HCT116 (cell line): ENCODE data around the gene CKM. TPM values are rescaled to one million over a fixed set of nuclear protein-coding genes. Genes with fewer than 3 reads are reported as not detected.

Experiments
- ATAC-seq: fragments of 200-7000 bp; cut with Tn5 transposase; 2 replicates; pipeline ENCODE4 v1.9.1; 2020; ENCODE audit warnings: mild to moderate bottlenecking, moderate library complexity
- BruUV-seq: library from RNA; stranded (reverse); fragments of 400-500 nt; replicated peaks from 2 replicates; lab custom pipeline; 2021; lab: Mats Ljungman, UMichigan
- CTCF ChIA-PET: fragments of 300-600 bp; sonication (Branson Sonifier 250); formaldehyde crosslinking; loops from one replicate; lab custom pipeline; 2021; ENCODE audit warnings: antibody characterized with exemption; lab: Charles Lee
- POLR2A ChIA-PET: fragments of 300-600, 350-600 bp; sonication (Branson Sonifier 250); formaldehyde crosslinking; loops from one replicate; lab custom pipeline; 2021; ENCODE audit warnings: antibody characterized with exemption; lab: Charles Lee
- RAD21 ChIA-PET, 2 experiments: fragments of 300-600 bp; sonication (Branson Sonifier 250); formaldehyde crosslinking; loops; one replicate each; lab custom pipeline; 2023; ENCODE audit warnings: low total read pairs in 2 of 2; ENCODE audit not compliant: uncharacterized antibody in 2 of 2, unreplicated experiment in 2 of 2, low non-redundant PET in 1 of 2; lab: Charles Lee
- DNase-seq: peaks from one replicate; pipeline ENCODE4 v3.0.0-alpha.2; 2010; ENCODE audit warnings: low read depth, low spot score
- H2AFZ ChIP-seq: fragments of 200-600 bp; shearing (Covaris generic), sonication (generic); 2 replicates; pipeline ENCODE4 v1.6.1; 2017; ENCODE audit warnings: low read depth, mixed run types, mixed read lengths, antibody characterized with exemption, low read length; ENCODE audit not compliant: poor library complexity, severe bottlenecking
- H3K27ac ChIP-seq: 2 replicates; pipeline ENCODE4 v1.5.1; 2012; ENCODE audit warnings: low read depth, low read length
- H3K27me3 ChIP-seq: fragments of 200-600 bp; sonication (generic); 2 replicates; pipeline ENCODE4 v1.6.1; 2016; ENCODE audit warnings: mixed run types, low read length, mixed read lengths; ENCODE audit not compliant: insufficient read depth
- H3K36me3 ChIP-seq, 2 experiments: fragments of 200-500 bp in 1 of 2; fragments of 200-600 bp in 1 of 2; sonication (Bioruptor generic) in 1 of 2; sonication (generic) in 1 of 2; 2 replicates each; pipeline versions ENCODE4 v1.5.1 to v1.6.1; 2014 to 2016; ENCODE audit warnings: low read length in 2 of 2, inconsistent platforms in 1 of 2, mixed read lengths in 1 of 2, mixed run types in 1 of 2; ENCODE audit not compliant: insufficient read depth in 2 of 2, control insufficient read depth in 1 of 2
- H3K4me1 ChIP-seq, 2 experiments: fragments of 200-600 bp in 1 of 2; sonication (generic) in 1 of 2; 2 replicates each; pipeline versions ENCODE4 v1.5.1 to v1.6.1; 2012 to 2017; ENCODE audit warnings: low read length in 2 of 2, inconsistent platforms in 1 of 2, mild to moderate bottlenecking in 1 of 2, mixed read lengths in 1 of 2, mixed run types in 1 of 2, moderate library complexity in 1 of 2; ENCODE audit not compliant: insufficient read depth in 2 of 2, control insufficient read depth in 1 of 2
- H3K4me2 ChIP-seq: fragments of 200-600 bp; sonication (generic); 2 replicates; pipeline ENCODE4 v1.6.1; 2017; ENCODE audit warnings: mixed run types, low read length, mixed read lengths
- H3K4me3 ChIP-seq, 2 experiments: fragments of 200-600 bp in 1 of 2; sonication (generic) in 1 of 2; replicated peaks in 1 of 2; 2 replicates each; pipeline ENCODE4 v1.5.1; 2011 to 2016; ENCODE audit warnings: low read length in 2 of 2, control low read depth in 1 of 2, low read depth in 1 of 2, mild to moderate bottlenecking in 1 of 2, mixed read lengths in 1 of 2, mixed run types in 1 of 2
- H3K79me2 ChIP-seq: fragments of 200-600 bp; sonication (generic); 2 replicates; pipeline ENCODE4 v1.6.1; 2017; ENCODE audit warnings: mild to moderate bottlenecking, mixed run types, low read length, moderate library complexity, mixed read lengths; ENCODE audit not compliant: insufficient read depth
- H3K9ac ChIP-seq: fragments of 200-600 bp; sonication (generic); 2 replicates; pipeline ENCODE4 v1.6.1; 2016; ENCODE audit warnings: low read length, mixed read lengths
- H3K9me2 ChIP-seq: fragments of 200-600 bp; sonication (generic), shearing (Covaris generic); 2 replicates; pipeline ENCODE4 v1.6.1; 2017; ENCODE audit warnings: mixed run types, mild to moderate bottlenecking, moderate library complexity; ENCODE audit not compliant: insufficient read depth
- H3K9me3 ChIP-seq, 2 experiments: fragments of 200-500 bp in 1 of 2; fragments of 200-600 bp in 1 of 2; sonication (Bioruptor generic) in 1 of 2; sonication (generic) in 1 of 2; 2 replicates each; pipeline ENCODE4 v1.6.1; 2014 to 2017; ENCODE audit warnings: low read length in 2 of 2, mixed read lengths in 2 of 2, inconsistent platforms in 1 of 2, low read depth in 1 of 2, mild to moderate bottlenecking in 1 of 2, mixed run types in 1 of 2, moderate library complexity in 1 of 2; ENCODE audit not compliant: control insufficient read depth in 1 of 2, insufficient read depth in 1 of 2
- H4K20me1 ChIP-seq: fragments of 200-600 bp; sonication (generic), shearing (Covaris generic); 2 replicates; pipeline ENCODE4 v1.6.1; 2017; ENCODE audit warnings: mixed run types, mild to moderate bottlenecking, moderate library complexity; ENCODE audit not compliant: insufficient read depth
- CEBPB ChIP-seq: IDR thresholded peaks from 2 replicates; pipeline ENCODE4 v1.6.1; 2012; ENCODE audit warnings: low read depth
- EGR1 ChIP-seq: IDR thresholded peaks from 2 replicates; pipeline ENCODE4 v1.6.1; 2012; ENCODE audit warnings: low read depth
- ELF1 ChIP-seq: IDR thresholded peaks from 2 replicates; pipeline ENCODE4 v1.6.1; 2012; ENCODE audit warnings: low read depth, borderline replicate concordance
- EZH2phosphoT487 ChIP-seq: fragments of 200-600 bp; IDR thresholded peaks from 2 replicates; pipeline ENCODE4 v1.6.1; 2018; ENCODE audit warnings: antibody characterized with exemption, borderline replicate concordance
- JUND ChIP-seq: IDR thresholded peaks from 2 replicates; pipeline ENCODE4 v1.6.1; 2012
- POLR2A ChIP-seq: IDR thresholded peaks from 2 replicates; pipeline ENCODE4 v1.7.0; 2011; ENCODE audit warnings: borderline replicate concordance; ENCODE audit not compliant: insufficient read depth, insufficient read length; ENCODE audit errors: extremely low read depth
- SP1 ChIP-seq: IDR thresholded peaks from 2 replicates; pipeline ENCODE4 v1.6.1; 2012; ENCODE audit warnings: low read depth
- SRF ChIP-seq: IDR thresholded peaks from 2 replicates; pipeline ENCODE4 v1.6.1; 2012; ENCODE audit warnings: low read depth
- TCF7L2 ChIP-seq: IDR thresholded peaks from 2 replicates; pipeline ENCODE4 v1.7.0; 2011; ENCODE audit warnings: borderline replicate concordance, inconsistent platforms; ENCODE audit not compliant: insufficient read depth, insufficient read length; ENCODE audit errors: extremely low read depth
- ZNF274 ChIP-seq: fragments of 200-500 bp; sonication (Bioruptor generic); IDR thresholded peaks from 2 replicates; pipeline ENCODE4 v1.6.1; 2014; ENCODE audit warnings: mild to moderate bottlenecking, low read depth, low read length, inconsistent platforms
- intact Hi-C: fragments of 100-400 bp; cut with micrococcal nuclease; formaldehyde crosslinking; loops from 2 replicates; pipeline ENCODE4 v1.10.0; 2022
- total RNA-seq: library from RNA; stranded (reverse); gene quantifications from one replicate; pipeline ENCODE4 v1.2.1, GENCODE V29; 2021; ENCODE audit not compliant: unreplicated experiment
- TF ChIP-seq, protein P1 (sequence below): IDR thresholded peaks from 2 replicates; pipeline ENCODE4 v1.6.1; 2012; ENCODE audit warnings: low read depth
- TF ChIP-seq, protein P2 (sequence below), 3 experiments: fragments of 200-600 bp in 1 of 3; sonication (generic) in 1 of 3; IDR thresholded peaks in 2 of 3; conservative IDR thresholded peaks in 1 of 3; 2 replicates each; pipeline ENCODE4 v1.5.1; 2012 to 2017; ENCODE audit warnings: low read depth in 2 of 3, low read length in 2 of 3, antibody characterized with exemption in 1 of 3, borderline replicate concordance in 1 of 3, control low read depth in 1 of 3, mild to moderate bottlenecking in 1 of 3, mixed read lengths in 1 of 3, mixed run types in 1 of 3, moderate library complexity in 1 of 3; ENCODE audit not compliant: insufficient read depth in 1 of 3
- TF ChIP-seq, protein P3 (sequence below): IDR thresholded peaks from 2 replicates; pipeline ENCODE4 v1.6.1; 2012

The CKM gene
- total RNA-seq, 1 experiment from 2014 or later = not detected

DNA sequence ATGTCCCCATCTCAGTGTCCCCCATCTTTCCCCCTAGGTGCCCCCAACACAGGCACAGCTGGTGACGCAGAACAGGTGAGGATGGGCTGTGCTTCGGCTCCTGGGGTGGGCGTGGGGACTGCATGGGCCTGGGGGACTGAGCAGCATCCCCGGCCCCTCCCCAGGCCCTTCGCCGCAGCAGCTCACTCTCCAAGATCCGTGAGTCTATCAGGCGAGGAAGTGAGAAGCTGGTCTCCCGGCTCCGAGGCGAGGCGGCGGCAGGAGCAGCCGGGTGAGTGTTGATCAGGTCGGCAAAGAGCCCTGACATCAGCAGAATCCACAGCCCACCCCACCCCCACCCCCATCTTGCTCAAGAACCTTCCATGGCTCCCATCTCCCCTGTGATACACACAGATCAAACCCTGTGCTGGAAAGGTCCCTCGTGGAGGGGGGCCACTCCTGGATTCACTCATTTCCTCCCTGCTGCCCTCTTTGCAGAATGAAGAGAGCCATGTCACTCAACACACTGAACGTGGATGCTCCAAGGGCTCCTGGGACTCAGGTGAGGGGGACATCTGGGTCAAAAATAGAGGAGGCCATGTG is 27.9 kb upstream of the CKM start:
- Histone ChIP-seq H3K9ac (no peak overlapping the region), H3K4me1 (peaks cover 0 to 2% of the 10 kb centered on the region in 2 experiments; a peak in 1 of 4 replicates), H3K36me3 (peaks cover 19 to 28% of the 10 kb centered on the region in 2 experiments; a peak in 3 of 4 replicates), H4K20me1 (no peaks in the 10 kb centered on the region), H3K79me2 (no peaks in the 10 kb centered on the region), H3K27me3 (no peaks in the 10 kb centered on the region), H3K4me2 (no peak overlapping the region), H3K4me3 (no peak overlapping the region), H2AFZ (no peak overlapping the region), H3K9me2 (no peaks in the 10 kb centered on the region), H3K9me3 (no peaks in the 10 kb centered on the region), H3K27ac (no peak overlapping the region)
- ChIA-PET POLR2A (no interaction called here), RAD21 (no interaction called here), CTCF (no interaction called here)
- no peak for TF ChIP-seq ELF1
- TF ChIP-seq EGR1 = no peak
- DNase-seq = no peak
- no TSS peak for BruUV-seq
- intact Hi-C loops = no loop called here
- ATAC-seq = no peak

DNA sequence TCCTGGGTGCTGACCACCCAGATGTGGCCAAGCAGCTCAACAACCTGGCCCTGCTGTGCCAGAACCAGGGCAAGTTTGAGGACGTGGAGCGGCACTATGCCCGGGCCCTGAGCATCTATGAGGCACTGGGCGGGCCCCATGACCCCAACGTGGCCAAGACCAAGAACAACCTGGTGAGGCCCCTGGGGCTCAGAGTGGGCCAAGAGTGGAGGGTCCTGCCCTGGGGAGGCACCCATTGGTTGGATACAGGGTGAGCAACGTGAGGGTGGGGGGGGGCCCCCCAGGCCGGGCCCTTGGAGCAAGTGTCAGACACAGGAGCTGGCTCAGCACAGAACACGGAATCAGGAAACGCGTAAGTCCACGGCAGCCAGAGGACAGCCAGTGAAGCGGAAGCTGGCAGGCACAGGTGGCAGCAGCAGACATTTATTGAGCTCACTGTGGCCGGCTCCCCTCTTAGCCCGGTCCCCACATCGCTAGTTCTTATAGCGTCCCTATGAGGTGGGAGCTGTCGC is 26.8 kb upstream of the CKM start:
- Histone ChIP-seq H3K4me3 (no peak overlapping the region), H3K9me3 (no peaks in the 10 kb centered on the region), H3K4me2 (no peak overlapping the region), H3K4me1 (peaks cover 10 to 13% of the 10 kb centered on the region in 2 experiments; a peak in 3 of 4 replicates), H3K36me3 (peaks cover 18 to 19% of the 10 kb centered on the region in 2 experiments; a peak in 3 of 4 replicates), H2AFZ (no peak overlapping the region), H3K27ac (no peak overlapping the region), H3K27me3 (no peaks in the 10 kb centered on the region), H3K9me2 (no peaks in the 10 kb centered on the region), H3K79me2 (0 out of 2 replicates have a peak, but pooled peaks cover 1% of the 10 kb centered on the region), H4K20me1 (no peaks in the 10 kb centered on the region), H3K9ac (no peak overlapping the region)
- TF ChIP-seq SRF (no peak), JUND (no peak), ZNF274 (no peak), CEBPB (no peak), POLR2A (no peak), TCF7L2 (no peak), SP1 (no peak), EZH2phosphoT487 (no peak)
- TF ChIP-seq, protein P1, sequence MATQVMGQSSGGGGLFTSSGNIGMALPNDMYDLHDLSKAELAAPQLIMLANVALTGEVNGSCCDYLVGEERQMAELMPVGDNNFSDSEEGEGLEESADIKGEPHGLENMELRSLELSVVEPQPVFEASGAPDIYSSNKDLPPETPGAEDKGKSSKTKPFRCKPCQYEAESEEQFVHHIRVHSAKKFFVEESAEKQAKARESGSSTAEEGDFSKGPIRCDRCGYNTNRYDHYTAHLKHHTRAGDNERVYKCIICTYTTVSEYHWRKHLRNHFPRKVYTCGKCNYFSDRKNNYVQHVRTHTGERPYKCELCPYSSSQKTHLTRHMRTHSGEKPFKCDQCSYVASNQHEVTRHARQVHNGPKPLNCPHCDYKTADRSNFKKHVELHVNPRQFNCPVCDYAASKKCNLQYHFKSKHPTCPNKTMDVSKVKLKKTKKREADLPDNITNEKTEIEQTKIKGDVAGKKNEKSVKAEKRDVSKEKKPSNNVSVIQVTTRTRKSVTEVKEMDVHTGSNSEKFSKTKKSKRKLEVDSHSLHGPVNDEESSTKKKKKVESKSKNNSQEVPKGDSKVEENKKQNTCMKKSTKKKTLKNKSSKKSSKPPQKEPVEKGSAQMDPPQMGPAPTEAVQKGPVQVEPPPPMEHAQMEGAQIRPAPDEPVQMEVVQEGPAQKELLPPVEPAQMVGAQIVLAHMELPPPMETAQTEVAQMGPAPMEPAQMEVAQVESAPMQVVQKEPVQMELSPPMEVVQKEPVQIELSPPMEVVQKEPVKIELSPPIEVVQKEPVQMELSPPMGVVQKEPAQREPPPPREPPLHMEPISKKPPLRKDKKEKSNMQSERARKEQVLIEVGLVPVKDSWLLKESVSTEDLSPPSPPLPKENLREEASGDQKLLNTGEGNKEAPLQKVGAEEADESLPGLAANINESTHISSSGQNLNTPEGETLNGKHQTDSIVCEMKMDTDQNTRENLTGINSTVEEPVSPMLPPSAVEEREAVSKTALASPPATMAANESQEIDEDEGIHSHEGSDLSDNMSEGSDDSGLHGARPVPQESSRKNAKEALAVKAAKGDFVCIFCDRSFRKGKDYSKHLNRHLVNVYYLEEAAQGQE = no peak
- TF ChIP-seq, protein P2, sequence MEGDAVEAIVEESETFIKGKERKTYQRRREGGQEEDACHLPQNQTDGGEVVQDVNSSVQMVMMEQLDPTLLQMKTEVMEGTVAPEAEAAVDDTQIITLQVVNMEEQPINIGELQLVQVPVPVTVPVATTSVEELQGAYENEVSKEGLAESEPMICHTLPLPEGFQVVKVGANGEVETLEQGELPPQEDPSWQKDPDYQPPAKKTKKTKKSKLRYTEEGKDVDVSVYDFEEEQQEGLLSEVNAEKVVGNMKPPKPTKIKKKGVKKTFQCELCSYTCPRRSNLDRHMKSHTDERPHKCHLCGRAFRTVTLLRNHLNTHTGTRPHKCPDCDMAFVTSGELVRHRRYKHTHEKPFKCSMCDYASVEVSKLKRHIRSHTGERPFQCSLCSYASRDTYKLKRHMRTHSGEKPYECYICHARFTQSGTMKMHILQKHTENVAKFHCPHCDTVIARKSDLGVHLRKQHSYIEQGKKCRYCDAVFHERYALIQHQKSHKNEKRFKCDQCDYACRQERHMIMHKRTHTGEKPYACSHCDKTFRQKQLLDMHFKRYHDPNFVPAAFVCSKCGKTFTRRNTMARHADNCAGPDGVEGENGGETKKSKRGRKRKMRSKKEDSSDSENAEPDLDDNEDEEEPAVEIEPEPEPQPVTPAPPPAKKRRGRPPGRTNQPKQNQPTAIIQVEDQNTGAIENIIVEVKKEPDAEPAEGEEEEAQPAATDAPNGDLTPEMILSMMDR (IDR thresholded peaks at IDR 0.05 in 2 of 3, conservative IDR thresholded peaks at IDR 0.05 in 1 of 3; ENCODE audit: borderline replicate concordance in 1 of 3, insufficient read depth in 1 of 3, low read depth in 2 of 3, low read length in 2 of 3) = no peak
- TF ChIP-seq, protein P3, sequence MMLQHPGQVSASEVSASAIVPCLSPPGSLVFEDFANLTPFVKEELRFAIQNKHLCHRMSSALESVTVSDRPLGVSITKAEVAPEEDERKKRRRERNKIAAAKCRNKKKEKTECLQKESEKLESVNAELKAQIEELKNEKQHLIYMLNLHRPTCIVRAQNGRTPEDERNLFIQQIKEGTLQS = no peak
- BruUV-seq = no TSS peak
- RAD21 ChIA-PET = no interaction called here
- CTCF ChIA-PET = no interaction called here
- POLR2A ChIA-PET = no interaction called here
- no peak for DNase-seq
- intact Hi-C loops = no loop called here
- ATAC-seq = no peak
